Measurements from ENCODE around the gene NUP98.

DNA sequence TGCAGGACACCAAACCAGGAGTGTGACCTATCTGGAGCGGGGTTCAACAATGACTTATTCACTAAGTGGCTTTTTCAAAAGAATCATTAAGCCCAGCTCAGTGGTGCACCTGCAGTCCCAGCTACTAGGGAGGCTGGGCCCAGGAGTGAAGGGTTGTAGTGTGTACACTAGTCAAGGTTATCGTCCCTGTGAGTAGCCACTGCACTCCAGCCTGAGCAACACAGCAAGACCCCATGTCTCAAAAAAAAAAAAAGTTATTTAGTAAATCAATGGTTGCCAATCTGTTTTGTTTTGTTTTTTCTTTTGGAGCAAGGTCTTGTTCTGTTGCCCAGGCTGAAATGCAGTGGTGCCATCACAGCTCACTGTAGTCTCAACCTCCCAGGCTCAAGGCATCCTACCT lies 35.5 kb upstream of the NUP98 start:
- TF ChIP-seq EZH2 (IDR thresholded peaks at IDR 0.05; ENCODE audit: borderline replicate concordance) (no peak), CTCF (IDR thresholded peaks at IDR 0.05; ENCODE audit: poor library complexity) (no peak)
